GM19023 (cell line): ENCODE results near the gene ZNF331.

Source experiments
- ATAC-seq: cut with Tn5 transposase; IDR thresholded peaks from one replicate; pipeline ENCODE4 v1.9.1; 2021; ENCODE audit warnings: mild to moderate bottlenecking, moderate library complexity; ENCODE audit not compliant: unreplicated experiment

ZNF331 gene

DNA sequence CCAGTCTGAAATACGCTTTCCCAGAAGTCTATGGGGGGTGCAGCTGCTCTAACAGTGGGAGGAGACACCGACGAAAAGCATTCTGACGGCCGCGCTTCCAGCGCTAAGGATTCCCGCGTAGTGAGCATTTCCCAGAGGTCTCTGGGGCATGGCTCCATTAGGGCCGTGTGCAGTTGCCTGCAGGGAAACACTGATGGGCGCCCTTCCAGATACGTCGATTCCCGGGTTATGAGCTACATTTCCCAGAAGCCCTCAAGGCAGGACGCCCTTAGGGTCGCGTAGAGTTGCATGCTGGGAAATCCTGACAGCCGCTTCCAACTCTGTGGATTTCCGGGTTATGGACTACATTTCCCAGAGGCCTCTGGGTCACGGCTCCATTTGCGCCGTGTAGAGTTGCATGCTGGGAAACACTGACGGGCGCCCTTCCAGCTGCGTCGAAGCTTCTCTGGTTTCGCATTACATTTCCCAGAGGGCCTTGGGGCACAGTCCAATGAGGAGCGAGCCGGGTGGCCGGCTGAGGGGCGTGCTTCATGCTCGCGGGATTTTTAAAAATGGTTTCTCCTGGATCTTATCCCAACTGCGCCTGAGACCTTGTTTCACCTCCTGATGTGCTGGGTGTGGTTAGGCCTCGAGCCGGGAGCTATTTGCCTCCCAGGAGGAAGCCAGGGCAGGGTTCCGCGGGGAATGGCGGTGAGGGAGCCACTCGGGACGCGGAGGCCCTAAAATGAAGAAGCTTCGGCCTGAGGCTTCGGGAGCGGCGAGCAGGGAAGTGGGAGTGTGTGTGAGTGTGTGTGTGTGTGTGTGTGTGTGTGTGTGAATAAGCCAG lies 17.2 kb upstream of the ZNF331 start:
- ATAC-seq: peak; percentile 95

DNA sequence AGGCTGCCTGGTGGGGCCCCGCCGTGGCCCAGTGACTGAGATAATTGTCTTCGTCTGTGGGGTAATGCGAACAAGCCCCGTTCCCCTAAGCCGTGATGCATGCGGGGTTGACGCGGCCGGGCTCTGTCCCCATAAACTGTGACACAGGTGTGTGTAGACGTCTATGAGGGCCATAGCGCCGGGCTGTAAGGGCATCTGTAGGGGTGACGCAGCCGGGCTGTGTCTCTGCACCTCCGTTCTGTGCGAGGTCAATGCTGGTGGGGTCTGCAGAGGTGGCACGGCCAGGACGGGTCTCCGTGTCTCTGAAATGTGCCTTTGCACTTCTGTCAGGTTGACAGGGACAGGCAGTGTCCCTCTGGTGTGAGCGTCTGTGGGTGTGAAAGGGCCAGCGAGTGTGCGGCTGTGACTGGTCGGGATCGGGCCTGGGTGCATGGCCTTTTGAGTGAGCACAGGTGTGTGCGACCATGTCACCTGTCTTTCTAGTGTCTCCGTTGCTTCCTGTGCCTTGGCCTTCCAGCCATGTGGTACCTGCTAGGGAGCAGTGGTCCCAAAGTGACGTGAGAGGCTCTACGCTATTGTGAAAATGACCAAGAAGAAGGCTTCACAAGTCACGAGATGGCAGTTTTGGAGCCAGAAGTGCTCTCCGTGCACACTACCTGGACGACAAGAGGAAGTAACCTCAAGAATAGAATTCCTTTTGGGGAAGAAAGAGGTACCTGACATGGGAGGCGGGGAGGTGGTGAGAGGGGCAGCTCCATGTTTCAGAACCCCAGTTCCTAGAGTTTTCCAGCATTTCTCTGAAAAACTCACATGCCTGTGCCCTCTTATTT lies 16.4 kb upstream of the ZNF331 start:
- no peak for ATAC-seq

DNA sequence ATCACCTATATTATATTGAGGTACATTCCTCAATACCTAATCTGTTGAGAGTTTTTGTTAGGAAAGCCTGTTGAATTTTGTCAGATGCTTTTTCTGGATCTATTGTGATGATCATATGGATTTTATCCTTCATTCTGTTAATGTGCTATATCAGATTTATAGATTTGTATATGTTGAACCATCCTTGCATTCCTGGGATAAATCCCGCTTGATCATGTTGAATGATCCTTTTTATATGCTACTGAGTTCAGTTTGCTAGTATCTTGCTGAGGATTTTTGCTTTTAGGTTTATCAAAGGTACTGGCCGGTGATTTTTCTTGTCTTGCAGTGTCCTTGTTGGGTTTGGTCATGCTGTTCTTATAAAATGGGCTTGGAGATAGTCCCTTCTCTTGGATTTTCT lies 12.0 kb upstream of the ZNF331 start:
- ATAC-seq: no peak

DNA sequence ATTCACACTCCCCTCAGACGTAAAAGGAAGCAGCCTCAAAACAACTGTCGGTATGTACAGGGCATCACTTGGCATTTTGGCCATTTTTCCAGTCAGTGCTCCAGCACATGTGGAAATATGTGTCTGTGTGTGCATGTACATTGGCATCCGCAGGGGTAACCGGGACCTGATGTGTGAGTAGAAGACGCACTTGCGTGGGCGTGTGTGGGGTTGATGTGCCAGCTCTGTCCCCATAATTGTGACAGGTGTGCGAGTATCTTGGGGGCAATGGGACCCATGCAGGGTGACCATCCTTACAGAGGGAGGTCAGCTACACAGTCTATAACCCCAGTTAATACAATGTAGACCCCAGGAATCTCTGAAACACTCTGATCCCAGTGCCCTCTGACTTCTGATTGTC lies 7.3 kb upstream of the ZNF331 start:
- no peak for ATAC-seq

DNA sequence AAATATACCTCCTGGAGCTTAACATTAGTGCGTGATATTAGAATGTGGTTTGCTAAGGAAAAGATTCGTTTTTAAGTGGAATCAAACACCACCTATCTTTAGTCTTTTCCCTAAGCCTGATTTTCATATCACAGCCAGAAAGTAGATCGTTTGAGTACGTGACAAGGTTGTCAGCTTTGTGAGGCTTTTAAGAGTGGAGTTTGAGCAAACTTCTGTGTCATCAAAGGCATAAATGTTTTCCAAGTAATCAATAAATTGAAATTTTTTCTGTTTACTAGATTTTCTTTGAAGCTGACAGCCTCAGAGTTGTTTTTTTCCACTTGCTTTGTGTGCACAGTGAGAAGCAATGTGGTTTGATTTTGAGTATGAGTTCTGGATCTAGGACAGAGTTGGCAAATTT lies 6.5 kb upstream of the ZNF331 start:
- ATAC-seq: no peak

DNA sequence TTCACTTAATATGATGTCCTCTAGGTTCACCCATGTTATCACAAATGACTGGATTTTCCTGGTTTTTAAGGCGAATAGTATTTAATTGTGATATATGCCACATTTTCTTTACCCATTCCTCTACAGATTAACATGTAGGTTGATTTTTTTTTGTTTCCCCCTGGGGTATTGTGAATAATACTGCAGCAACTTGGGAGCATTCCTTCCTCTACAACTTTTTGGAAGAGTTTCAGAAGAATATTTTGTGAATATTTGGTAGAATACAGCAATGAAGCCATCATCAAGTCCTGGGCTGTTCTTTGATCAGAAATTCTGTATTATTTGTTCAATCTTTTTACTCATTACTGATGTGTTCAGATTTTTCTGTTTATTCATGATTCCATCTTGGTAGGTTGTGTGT lies 5.6 kb upstream of the ZNF331 start:
- ATAC-seq: no peak

DNA sequence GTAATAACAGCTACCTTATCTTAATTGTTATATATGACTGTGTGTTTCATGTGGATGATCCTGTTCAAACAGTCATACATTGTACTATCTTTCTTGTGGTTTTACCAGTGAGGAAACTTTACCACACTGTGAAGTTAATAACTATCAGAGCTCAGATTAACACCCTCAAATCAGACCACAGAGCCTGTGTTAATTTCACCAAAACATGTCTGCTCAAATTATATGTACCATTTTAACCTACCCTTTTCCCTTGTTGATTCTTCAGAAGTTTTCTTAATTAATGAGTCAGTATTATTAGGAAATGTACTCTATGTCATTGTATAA lies 1.8 kb upstream of the ZNF331 start:
- no peak for ATAC-seq

DNA sequence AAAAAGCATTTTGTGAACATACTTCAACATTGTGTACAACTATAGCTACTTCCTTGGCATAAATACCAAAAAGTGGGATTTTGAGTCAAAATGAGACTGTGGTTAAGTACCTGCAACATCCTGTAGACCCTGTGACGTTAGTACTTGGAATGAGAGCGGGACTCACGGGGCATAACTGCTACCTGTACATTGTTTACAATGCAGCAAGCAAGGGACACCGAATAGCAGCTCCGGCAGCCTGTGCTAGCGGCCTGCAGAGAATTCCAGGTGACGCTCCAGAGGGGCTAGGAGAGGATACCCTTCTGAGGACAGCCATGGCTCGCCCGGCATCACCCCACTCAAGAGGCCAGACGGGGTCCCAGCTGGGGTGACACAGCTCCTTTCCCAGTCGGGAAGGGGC lies 824 bp upstream of the ZNF331 start:
- peak; percentile 9 for ATAC-seq

DNA sequence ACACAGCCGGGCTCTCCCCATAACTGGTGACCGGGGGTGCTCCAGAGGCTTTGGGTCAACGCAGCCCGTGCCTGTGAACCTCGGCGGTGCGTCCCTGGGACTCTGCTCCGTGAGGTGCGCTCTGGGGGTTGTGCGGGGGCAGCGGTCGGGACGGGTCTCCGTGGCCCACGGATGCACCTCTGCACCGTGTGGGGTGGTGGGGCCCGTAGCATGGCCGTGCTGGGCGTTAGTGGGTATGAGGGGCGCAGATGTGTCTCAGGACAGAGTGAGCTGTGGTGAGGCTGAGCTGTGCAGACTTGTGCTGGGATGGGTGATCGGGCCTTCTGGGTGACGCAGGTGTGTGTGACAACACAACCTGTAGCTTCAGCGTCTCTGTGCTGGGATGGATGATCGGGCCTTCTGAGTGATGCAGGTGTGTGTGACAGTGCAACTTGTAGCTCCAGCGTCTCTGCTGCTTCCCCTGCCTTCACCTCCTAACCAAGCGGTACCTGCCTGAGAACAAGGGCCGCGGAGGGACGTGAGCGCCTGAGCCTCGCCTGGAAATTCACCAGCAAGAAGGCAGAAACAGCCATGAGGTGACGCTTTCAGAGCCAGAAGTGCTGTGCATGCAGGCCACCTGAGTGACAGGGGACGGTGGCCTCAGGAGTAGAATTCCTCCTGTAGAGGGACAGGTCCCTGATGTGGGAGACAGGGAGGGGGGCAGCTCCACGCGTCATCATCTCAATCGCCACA lies 599 bp downstream of the ZNF331 start:
- ATAC-seq: no peak

DNA sequence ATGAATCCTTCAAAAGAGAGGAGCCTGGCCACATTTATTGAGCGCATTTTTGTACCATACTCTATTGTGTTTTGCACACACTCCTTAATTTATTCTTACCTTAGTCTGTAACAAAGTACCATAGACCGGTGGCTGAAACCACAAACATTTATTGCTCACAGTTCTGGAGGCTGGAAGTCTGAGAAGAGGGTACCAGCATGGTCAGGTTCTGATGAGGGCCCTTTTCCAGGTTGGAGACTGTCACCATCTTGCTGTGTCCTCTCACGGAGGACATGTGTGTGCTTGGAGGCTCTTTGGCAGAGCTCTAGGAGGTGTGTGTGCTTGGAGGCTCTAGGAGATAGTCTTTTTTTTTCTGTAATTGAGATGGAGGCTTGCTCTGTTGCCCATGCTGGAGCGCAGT lies 2.1 kb downstream of the ZNF331 start:
- no peak for ATAC-seq

DNA sequence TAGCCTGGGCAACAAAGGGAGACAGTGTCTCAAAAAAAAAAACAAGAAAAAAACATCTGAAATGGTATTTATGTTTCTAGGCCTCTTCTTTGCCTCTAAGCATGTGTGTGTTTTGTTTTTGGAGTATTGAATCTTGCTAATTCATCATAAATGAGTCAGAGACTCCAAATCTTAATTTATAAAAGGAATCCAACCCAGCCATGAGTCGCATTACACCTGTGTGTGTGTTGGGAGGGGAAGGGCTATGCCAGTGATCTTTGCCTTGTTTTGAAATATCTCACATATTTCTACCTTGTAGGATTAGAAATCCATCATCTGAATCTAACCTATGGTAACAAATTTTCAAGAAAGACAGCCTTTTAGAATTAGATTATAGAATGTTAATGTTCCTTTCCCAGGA lies 4.0 kb downstream of the ZNF331 start:
- ATAC-seq: no peak

DNA sequence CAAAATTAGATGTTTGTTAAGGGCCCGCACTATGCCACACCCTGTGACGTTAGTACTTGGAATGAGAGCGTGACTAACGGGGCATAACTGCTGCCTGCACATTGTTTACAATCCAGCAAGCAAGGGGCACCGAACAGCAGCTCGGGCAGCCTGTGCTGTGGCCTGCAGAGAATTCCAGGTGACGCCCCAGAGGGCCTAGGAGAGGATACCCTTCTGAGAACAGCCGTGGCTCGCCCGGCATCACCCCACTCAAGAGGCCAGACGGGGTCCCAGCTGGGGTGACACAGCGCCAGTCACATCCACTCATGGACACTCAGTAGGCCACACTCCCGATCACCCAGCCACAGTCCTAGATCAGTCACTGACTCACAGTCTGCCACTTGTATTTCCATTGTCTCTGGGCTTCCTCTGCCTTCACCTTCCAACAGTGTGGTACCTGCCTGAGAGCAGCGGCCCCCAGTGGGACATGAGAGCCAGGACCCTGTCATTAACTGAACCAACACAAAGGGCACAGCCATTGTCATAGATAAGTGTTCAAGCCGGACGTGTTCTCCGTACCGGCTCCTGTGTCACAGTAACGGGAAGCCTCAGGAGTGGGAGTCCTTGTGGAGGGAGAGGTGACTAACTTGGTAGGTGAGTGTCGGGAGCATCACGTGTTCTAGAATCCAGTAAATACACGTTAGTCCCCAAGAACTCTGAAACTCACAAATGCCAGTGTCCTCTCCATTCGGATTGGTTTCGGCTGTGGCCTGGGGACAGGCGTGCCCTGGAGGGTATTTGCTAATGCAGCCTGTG lies 7.5 kb downstream of the ZNF331 start:
- no peak for ATAC-seq

DNA sequence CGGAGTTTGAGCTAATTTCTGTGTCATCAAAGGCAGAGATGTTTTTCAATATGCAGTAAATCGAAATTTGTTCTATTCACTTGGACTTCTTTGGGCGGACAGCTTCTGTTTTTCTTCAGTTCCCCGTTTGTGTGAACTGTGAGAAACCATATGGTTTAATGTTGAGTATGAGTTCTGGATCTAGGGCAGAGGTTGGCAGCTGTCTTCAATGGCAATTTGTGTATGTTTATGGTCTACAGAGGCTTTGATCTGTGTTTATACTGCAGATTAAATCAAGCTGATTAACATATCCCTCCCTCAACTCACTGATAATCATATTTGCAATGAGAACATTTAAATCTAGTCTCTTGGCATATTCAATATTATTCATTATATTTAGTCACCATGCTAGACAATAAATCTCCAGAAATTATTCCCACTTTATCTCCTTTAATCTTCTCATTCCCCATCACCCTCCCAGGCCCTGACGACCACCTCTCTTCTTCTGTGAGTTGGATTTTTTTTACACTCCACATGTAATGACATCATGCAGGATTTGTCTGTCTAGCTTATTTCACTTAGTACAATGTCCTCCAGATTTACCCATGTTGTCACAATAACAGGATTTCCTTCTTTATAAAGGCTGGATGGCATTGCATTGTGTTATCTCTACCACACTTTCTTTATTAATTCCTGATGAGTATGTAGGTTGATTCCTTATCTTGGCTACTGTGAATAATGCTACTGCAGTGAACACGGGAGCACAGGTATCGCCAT lies 9.0 kb downstream of the ZNF331 start:
- ATAC-seq: no peak

DNA sequence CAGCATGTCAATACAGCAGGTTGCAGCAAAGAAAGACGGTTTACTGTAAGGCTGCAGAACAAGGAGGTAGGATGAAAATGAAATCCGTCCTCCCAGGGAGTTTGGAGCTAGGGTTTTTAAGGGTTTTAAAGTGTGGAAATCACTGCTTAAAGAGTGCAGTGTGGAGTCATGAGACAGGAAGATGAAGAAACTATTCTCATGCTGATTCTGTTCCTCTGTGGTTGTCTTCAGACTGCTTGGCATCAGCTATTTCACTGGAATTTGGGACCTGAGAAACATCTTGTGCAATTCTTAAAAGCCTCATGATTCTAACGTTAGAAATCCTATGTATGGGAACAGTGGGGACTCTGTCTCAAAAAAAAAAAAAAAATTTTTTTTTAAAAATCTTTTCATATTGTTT lies 11.4 kb downstream of the ZNF331 start:
- ATAC-seq: no peak

DNA sequence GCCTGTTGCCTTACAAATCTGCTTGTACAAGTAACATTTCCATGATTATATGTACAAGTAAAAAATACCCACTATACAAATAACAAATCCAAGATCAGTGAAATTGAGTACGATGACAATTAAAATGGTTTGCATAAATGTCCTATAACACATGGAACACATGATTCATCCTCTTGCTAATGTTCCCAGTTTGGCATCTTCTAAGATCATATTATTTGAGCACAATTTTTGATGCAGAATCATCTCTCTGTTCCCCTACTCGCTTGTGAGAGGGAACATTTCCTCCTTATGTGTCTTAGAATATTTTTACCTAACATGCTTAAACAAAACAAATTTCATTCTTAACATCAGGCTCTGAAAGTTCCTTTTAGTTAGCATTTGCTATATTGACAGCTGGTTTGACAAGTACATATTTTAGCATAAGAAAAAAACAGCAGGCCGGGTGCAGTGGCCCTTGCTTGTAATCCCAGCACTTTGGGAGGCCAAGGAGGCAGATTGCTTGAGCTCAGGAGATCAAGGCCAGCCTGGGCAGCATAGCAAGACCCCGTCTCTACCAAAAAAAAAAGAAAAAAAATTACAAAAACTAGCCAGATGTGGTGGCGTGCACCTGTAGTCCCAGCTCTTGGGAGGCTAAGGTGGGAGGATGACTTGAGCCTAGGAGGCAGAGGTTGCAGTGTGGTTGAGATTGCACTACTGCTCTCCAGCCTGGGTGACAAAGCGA lies 14.2 kb downstream of the ZNF331 start:
- ATAC-seq: no peak

DNA sequence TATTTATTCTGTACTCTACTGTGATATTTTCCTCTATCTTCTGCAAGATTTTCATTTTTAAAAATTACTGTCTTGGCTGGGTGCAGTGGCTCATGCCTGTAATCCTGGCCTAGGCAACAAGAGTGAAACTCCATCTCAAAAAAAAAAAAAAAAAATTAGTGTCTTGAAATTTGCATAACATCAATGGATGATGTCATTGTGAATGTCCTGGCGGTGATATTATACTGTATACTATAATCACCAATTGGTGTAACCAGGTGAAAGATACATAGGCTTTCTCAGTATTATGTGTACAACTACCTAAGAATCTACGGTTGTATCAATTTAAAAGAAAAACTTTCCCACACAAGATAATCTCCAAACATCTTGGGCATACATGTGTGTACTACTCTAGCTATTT lies 15.2 kb downstream of the ZNF331 start:
- no peak for ATAC-seq

DNA sequence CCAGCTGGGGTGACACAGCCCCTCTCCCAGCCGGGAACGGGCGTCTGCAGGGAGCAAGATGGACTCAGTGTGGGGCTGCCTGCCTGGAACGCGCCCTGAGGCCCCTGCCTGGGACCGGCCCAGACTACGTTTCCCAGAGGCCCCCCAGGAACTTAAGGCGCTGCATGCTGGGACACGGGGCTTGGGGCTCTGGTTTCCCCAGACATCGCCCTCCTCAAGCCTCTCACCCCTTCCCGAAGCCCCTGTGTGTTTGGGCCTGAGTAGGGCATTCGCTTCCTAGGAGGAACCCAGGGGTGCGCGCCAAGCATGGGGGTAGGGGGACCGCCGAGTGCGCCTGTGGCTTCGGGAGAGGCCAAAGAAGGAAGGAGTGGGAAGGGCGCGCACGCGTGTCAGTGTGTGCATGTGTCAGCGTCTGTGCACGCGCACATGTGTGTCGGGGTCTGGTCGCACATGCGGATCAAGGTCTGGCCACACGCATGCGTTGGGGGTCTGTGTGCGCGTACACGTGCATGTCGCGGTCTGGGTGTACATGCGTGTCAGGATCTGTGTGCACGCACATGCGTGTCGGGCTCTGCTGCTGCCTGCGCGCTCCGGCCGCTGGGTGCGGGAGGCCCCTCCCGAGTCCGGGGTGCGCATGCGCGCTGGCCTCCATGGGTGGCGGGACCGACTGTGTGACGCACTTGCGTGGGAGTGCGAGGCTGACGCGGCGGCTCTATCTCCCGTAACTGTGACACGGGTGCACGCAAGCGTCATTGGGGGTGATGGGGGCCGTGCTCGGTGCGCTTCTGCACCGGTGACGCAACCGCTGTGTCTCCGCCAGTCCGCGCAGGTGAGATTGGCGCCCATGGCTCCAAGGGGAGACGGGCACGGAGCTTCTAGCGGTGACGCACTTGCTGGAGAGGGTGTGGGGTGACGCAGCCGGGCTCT lies 16.2 kb downstream of the ZNF331 start:
- ATAC-seq: peak; percentile 69

DNA sequence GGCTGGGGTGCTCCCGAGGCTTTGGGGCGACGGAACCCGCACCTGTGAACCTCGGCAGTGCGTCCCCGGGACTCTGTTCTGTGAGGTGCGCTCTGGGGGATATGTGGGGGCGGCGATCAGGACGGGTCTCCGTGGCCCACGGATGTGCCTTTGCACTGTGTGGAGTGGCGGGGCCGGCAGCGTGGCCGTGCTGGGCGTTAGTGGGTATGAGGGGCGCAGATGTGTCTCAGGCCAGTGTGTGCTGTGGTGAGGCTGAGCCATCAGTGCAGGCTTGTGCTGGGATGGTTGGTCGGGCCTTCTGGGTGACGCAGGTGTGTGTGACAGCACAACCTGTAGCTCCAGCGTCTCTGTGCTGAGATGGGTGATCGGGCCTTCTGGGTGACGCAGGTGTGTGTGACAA lies 16.9 kb downstream of the ZNF331 start:
- peak; percentile 7 for ATAC-seq

DNA sequence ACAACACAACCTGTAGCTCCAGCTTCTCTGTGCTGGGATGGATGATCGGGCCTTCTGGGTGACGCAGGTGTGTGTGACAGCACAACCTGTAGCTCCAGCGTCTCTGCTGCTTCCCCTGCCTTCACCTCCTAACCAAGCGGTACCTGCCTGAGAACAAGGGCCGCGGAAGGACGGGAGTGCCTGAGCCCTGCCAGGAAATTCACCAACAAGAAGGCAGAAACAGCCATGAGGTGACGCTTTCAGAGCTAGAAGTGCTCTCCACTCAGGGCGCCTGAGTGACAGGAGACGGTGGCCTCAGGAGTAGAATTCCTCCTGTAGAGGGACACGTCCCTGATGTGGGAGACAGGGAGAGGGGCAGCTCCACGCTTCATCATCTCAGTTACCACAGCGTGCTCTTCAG lies 17.4 kb downstream of the ZNF331 start:
- ATAC-seq: no peak
